Kidney tubule cell (primary cell): ENCODE data around the gene LRRC4B.

ENCODE experiments used
- DNase-seq: peaks from one replicate; pipeline ENCODE4 v3.0.0-alpha.2; 2018; ENCODE audit warnings: low spot score

Gene LRRC4B

DNA sequence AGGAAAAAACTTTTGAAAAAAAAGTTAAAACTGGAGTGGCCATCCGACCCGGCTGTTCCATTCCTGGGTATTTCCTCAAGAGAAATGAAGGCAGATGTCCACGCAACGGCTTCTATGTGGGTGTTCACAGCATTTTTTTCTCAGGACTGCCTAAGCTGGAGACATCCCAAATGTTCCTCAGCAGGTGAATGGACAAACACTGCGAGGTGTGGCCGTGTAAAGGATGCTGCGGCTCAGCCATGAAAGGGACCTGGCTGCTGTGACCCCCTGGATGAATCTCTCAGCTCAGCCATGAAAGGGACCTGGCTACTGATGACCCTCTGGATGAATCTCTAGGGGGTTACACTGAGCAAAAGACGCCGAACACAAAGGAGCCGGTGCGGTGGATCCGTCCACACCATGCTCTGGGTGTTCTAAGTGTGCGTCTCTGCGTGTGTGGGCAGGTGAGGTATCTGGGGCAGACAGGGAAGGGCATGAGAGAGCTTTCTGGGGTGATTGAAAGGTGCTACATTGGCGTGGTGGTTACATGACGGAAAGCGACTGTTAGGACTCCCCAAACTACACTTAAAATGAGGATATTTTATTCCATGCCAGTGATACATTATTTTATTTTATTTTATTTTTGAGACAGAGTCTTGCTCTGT, 47.3 kb downstream of the LRRC4B start:
- no peak for DNase-seq

DNA sequence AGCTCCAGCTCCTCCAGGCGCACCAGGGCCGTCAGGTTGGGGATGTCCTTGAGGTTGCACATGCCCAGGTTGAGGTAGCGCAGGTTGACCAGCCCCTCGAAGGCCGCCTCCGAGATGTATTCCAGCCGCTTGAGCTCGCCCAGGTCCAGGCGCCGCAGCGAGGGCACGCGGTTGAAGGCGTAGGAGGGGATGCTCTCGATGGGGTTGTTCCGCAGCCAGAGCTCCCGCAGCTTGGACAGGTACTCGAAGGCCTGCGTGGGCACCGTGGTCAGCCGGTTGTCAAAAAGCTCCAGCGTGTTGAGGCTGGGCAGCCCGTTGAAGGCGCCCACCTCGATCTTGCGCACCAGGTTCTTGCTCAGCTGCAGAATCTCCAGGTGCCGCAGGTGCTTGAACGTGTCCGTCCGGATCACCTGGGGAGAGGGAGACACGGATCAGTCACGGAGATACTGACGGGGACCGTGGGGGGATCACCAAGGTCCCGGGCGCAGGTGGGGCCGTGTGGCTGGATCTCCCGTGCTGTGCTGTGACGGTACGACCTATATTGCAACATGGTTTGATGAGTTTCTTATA, 49.1 kb downstream of the LRRC4B start:
- no peak for DNase-seq

DNA sequence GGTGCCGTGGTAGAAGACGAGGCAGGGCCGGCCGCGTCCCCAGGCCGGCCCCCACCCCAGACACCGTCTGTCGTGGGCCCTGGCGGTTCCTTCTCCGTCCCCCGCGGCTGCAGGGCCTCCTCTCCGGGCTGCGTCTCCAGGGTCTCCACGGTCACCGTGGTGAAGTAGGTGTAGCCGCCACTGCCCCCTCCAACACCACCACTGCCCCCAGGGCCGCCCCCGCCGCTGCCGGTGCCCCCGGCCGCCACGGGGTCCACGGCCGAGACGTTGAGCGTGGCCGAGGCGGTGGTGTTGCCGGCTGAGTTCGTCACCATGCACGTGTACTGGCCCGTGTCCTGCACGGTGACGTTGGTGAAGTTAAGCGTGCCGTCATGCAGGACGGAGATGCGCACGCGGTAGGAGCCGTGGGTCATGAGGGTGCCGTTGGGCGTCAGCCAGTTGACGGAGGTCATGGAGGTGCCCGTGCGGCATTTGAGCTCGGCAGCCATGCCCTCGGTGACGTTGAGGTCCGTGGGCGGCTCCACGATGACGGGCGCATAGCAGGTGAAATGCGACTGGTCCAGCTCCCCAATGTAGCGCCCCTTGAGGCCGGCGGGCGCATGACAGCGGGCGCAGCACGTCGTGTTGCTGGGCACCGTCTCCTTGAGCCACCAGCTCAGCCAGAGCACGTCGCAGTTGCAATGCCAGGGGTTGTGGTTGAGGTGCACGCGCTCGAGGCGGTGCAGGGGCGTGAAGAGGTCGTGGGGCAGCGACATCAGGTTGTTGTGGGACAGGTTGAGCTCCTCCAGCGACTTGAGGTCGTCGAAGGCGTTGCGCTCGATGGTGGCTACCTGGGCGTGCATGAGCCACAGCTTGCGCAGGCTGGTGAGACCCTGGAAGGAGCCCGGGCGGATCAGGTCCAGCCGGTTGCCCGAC, 49.9 kb downstream of the LRRC4B start:
- DNase-seq: no peak

DNA sequence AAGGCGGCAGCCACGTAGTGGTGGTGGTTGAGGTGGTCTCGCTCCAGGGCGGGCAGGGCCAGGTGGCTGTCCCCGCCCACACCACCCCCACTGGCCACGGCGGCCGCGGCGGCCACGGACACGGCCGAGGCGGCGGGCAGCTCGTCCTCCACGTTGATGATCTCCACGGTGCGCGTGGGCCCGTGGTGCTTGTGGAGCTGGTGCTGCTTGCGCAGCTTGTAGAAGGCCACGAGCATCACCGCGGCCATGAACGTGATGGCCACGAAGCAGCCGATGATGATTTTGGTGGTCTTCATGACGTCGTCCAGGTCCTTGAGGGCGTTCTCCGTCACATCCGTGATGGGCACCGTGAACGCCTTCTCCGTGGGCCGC, 50.5 kb downstream of the LRRC4B start:
- DNase-seq: no peak

- DNase-seq: no peak
These were observed 51.1 kb downstream of the LRRC4B start for GRCh38 chr19:50516964-50517703.

GRCh38 chr19:50516456-50516855, 51.8 kb downstream of the LRRC4B start:
- DNase-seq: no peak

- DNase-seq: no peak
These were observed 53.1 kb downstream of the LRRC4B start for GRCh38 chr19:50515168-50515561.

- no peak for DNase-seq
These were observed 53.7 kb downstream of the LRRC4B start for GRCh38 chr19:50514346-50515167.

DNA sequence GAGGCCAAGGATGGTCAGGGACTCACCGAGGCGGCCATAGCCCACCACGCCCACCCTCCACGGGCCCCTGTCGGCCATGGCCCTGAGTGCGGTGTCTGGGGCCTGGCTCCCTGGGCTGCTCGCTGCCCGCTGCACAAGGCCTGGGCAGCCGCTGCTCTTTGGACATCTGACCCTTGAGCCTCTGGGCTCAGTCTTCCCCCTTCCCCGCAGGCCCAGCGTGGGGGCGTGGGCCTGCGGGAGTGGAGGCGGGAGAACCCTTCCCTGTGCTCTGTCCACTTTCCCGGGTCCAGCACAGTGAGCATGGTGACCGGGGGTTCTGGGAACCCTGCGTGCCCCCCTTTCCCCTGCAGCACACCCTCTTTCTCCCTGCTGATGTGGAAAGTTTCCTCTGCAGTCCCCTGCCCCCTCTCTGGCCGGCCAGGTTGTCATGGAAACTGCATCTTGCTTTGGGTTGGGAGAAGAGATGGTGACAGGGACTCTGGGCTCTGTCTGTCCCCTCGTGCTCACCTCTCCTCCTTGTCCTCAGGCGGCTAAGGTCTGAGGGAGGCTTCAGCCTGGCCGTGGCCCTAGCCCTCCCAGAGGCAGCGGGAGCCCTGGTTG, 54.4 kb downstream of the LRRC4B start, which contains the start of gene ASPDH:
Gene ASPDH (minus strand): TSS at position 168 of the 600 bp plus-strand sequence. CDS start 90 bp downstream, at position 78.
- no peak for DNase-seq

DNA sequence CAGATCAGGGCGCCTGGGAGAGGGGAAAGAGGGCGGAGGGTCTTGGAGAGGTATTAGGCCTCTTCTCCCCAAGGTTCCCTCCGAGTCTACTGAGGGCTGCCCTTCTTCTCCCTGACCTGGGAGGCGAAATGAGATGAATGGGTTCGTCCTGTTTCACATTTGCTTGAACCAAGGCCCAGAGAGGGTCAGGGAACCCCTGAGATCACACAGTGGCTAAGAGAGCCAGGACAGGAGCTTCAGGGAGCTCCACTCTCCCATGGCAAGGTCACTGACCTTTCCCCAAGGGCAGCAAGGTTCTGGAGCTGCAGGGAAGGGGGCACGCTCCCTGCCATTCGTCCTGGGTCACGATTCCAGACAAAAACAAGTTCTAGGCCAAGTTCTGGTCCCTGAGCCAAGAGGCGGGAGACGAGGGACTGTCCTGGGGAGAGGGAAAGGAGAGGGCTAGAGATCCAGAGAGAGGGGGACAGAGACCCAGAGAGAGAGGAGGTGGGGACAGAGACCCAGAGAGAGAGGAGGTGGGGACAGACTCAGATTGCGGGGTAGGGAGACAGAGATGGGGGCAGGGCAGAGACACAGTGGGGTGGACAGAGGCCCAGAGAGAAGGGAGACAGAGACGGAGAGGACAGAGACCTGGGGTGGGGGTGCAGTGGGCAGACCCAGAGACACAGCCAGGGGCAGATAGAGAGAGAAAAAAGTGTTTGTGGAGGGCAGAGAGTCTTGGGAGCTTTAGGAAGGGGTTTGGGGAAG, 55.1 kb downstream of the LRRC4B start:
- DNase-seq: no peak

GRCh38 chr19:50512112-50512998, 55.9 kb downstream of the LRRC4B start:
- no peak for DNase-seq

DNA sequence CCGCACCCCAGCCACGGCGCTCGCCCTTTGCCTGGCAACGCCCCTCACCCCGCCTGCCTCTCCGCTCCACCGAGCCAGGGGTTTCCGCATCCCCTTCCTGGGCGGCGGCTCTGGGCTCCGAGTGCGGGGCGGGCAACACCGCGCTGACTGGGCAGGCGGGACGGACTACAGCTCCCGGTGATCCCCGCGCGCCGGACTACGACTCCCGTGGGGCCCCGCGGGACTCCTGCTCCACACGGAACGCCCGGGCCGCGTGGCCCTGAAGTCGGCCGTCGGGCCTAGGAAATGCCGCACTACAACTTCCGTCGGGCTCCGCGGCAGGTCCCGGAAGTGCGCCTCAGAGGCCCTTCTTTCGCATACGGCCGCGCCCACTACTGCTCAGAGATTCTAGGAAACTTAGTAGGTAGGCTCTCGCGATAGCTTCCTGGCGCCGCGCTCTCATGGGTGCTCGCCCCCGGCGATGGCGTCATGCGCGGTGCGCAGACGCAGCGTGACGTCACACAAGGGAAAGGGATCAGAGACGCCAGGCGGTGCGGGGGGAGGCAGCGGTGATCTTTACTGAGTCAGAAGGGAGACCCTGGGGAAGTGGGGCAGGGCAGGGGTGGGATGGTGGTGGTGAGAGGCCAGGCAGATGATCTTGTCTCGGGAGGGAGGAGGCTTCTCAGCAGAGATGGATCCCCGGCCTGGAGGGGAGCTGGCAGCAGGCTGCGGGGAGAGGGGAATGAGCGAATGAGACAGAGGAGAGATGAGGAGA, 57.0 kb downstream of the LRRC4B start, which contains the start of gene JOSD2:
Gene JOSD2 (minus strand): TSS at position 123 of the 754 bp plus-strand sequence. CDS start 760 bp downstream, outside the sequence.
- peak; percentile 99 for DNase-seq

DNA sequence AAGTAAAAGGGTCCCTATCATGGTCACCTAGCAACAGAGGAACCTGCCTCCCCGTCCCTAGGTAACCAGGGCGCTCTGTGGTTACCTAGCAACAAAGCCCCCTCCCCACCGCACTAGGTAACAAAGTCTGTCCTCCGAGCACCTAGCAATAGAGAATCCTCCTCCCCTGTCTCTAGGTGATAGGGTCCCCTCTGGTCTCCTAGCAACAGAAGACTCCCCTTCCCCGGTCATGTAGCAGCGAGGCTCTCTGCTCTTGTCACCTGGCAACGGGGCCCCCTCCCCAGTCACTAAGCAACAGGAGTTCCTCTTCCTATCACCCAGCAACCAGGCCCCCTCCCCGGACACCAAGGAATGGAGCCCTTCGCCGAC, 57.6 kb downstream of the LRRC4B start:
- no peak for DNase-seq

DNA sequence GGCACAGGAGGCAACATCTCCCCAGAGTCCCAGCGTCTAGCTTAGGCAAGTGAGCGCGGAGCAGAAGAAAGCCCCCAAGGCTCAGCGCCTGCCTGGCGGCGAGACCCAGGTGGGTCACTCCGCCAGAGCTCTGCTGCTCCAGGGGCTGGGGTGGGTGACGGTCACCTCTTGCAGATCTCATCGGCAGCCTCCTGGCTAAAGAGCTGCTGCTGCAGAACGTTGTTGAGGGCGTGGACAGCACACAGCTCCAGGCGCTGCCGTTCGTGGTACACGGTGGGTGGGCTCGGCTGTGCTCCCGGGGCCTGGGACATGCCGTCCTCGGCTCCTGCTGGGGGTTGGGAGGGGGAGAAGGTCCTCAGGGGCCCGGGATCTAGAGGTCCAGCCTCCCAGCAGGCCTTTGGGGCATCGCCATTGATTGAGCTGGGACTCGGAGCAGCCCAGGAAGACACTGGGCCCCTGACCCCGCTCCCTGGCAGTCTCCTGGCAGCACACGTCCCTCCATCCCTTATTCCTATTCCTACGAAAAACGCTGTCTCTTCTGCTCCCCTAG, 58.0 kb downstream of the LRRC4B start:
- no peak for DNase-seq

- DNase-seq: no peak
These were observed 58.9 kb downstream of the LRRC4B start for GRCh38 chr19:50509366-50509765.

DNA sequence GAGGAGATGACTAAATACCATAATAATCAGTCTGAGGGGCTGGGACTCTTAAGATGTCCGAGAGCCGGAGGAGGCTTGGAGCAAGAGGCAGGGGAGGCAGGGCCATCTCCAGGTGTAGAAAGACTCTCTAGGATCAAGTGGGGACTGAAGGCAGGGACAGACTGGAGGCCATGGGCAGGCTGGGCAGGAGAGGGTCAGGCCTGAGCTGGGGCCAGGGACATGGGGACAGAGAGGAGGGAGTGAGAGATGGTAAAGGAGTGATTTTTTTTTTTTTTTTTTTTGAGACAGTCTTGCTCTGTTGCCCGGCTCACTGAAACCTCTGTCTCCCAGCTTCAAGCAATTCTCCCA, 59.4 kb downstream of the LRRC4B start:
- no peak for DNase-seq

DNA sequence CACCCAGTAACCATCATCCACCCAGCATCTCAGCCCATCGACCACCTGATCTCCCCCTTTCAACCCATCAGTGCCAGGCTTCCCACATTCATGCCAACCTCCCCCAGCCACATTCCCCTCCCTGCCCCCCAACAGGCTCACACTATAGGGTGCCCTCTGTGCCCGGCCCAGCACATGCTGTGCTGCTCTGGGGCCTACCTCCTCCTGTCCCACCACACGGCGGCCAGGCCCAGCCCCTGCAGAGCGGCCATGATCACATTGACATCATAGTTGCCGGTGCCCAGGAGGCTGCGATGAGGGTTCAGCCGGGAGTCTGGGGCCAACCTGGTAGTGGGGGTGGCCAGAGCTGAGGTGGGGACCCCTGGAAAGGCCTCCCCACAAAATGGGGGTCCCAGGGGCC, 60.9 kb downstream of the LRRC4B start:
- DNase-seq: no peak

DNA sequence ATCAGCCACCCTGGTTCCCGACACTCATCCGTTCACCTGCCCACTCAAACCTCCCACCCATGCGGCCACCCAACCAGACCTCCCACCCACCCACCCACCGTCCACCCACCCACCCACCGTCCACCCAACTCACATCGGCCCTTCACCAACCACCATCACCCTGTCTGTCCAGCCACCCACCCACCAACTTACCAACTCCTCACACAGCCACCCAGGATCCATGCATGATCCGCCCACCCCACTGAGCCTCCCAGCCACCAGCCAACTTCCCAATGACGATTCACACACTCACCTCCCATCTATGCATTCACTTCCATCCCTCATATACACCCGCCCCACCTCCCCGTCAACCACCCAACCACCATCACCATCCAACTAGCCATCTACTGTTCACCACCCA, 61.5 kb downstream of the LRRC4B start:
- DNase-seq: no peak
